ENCODE data around the gene GCSAM.

Gene GCSAM, protein sequence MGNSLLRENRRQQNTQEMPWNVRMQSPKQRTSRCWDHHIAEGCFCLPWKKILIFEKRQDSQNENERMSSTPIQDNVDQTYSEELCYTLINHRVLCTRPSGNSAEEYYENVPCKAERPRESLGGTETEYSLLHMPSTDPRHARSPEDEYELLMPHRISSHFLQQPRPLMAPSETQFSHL

DNA sequence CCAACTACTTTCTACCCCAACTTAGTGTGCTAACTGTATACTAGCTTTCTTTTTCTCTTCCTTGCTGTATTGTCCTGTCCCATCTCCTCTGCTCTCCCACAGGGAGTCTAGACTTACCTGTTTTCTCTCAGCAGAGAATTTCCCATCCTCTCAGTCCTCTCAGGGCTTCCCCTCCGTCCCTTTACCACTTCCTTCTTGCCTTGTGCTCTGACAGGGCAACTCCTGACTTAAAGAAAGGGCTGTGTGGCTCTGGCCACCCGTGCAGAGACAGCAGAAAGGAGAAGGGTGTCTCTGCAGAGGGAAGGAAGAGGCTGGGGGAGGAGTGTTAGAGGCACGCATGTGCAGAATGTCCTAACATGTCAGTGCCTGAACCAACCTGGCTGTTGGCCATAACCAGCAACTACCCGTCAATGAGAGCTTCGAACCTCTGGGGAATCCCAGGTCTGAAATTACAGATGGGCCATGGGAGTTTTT, at the start of gene GCSAM:
Gene GCSAM (minus strand): TSS at position 274 of the 474 bp plus-strand sequence. CDS start 128 bp downstream, at position 146.
- DNase-seq (ENCODE audit: low spot score), result no peak

DNA sequence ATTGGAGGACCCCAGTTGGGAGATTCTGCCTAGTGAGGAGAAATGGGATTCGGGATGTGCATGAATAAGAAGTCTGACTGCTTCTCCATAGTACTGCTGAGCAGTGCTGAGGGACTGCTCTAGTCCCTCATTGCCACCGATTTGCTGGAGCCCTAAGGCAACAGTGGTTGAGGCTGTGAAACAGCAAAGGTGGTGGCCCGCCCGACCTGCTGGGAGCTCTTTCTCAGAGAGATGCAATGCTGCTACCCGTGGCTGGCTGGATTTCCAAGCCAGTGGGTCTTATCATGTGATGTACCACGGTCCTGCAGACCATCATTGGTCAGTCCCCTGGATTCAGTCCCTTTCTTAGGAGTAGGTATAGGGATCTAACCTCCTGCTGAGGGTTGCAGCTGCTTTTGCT, 42.6 kb upstream of the GCSAM start:
- no peak for DNase-seq (ENCODE audit: low spot score)

DNA sequence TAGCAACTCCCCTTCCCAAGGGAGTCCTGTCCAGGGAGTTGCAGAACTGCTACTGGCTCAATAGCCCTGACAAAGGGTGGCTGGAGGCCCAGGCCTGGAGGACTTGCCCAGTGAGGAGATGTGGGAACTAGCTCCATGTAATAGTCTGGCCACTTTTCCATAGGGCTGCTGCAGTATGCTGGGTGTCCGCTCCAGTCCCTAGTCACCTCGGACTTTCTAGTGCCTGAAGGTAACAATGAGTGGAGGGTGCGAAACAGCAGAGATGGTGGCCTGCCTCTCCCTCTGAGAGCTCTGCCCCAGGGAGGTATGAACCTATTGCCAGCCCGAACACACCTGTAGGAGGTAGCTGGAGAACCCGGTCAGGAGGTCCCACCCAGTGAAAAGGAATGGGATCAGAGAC, 42.0 kb upstream of the GCSAM start:
- DNase-seq (ENCODE audit: low spot score), result no peak

DNA sequence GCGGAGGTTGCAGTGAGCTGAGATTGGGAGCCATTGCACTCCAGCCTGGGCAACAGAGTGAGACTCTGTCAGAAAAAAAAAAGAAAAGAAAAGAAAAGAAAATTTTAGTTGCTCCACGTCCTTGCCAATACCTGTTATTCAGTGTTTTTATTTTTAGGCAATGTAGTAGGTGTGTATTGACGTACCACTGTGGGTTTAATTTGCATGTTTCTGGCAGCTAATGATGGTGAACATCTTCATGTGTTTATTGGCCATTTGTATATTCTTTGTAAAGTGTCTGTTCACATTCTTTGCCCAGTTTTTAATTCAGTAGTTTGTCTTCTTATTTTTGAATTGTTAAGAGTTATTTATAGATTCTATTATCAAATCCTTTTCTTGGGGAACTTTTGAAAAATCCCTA, 38.1 kb upstream of the GCSAM start:
- DNase-seq (ENCODE audit: low spot score), result no peak

DNA sequence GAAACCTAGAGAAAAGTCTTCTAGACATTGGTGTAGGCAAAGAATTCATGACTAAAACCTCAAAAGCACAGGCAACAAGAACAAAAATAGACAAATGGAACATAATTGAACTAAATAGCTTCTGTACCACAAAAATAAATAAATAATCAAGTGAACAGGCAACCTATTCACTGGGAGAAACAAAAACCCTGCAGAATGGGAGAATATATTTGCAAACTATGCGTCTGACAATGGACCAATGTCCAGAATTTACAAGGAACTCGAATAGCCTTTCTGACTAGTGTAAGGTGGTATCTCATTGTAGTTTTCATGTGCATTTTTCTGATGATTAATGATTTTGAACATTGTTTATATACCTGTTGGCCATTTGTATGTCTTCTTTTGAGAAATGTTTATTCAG, 37.0 kb upstream of the GCSAM start:
- DNase-seq (ENCODE audit: low spot score), result no peak

DNA sequence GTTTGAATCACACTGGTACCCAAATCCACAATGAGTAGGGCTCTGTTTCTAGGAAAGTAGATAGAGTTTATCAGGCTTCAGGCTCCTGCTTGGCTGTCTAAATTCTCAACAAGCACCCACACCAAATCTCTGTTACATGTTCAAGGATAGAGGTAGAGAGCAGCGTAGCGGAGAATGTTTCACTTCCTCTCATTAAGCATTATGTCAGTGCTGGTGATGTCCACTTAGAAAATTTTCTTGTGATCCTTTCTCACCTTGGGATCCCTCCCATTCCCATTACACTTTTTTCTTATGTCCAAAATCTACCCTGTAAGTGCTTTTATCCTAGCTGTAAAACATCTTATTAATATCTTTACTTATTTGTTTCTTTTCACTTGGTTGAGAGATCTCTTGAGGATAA, 34.7 kb upstream of the GCSAM start:
- DNase-seq (ENCODE audit: low spot score), result no peak

DNA sequence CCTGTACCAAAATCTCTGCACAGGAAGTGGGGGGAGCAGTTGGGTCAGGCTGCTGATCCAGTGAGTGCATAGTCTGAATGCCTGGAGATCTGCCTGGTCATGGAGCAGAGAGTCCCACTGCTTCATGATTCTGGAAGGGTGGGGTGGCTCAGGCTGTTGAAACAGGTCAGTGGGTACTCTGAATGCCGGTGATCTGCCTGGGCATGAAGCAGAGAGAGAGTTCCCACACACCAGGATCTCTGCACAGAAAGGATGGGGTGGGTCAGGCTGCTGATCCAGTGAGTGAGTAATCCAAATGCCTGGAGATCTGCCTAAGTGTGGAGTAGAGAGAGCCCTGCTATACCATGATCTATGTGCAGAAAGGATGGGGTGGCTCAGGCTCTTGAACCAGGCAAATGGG, 16.1 kb upstream of the GCSAM start:
- no peak for DNase-seq (ENCODE audit: low spot score)

DNA sequence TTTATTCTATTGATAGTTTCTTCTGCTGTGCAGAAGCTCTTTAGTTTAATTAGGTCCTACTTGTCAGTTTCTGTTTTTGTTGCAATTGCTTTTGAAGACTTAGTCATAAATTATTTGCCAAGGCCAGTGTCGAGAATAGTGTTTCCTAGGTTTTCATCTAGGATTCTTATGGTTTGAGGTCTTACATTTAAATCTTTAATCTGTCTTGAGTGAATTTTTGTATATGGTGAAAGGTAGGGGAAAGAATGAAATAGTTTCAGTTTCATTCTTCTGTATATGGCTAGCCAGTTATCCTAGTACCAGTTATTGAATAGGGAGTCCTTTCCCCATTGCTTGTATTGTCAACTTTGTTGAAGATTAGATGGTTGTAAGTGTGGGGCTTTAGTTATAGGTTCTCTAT, 10.6 kb upstream of the GCSAM start:
- no peak for DNase-seq (ENCODE audit: low spot score)

DNA sequence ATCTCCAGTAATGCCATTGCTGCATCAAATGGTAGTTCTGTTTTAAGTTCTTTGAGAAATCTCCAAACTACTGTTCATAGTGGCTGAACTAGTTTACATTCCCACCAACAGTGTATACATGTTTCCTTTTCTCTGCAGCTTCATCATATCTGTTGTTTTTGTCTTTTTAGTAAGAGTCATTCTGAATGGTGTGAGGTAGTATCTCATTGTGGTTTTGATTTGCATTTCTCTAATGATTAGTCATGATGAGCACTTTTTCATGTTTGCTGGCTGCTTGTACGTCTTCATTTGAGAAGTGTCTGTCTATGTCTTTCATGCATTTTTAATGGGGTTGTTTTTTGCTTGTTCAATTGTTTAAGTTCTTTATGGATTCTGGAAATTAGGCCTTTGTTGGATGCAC, 10.2 kb upstream of the GCSAM start:
- no peak for DNase-seq (ENCODE audit: low spot score)

DNA sequence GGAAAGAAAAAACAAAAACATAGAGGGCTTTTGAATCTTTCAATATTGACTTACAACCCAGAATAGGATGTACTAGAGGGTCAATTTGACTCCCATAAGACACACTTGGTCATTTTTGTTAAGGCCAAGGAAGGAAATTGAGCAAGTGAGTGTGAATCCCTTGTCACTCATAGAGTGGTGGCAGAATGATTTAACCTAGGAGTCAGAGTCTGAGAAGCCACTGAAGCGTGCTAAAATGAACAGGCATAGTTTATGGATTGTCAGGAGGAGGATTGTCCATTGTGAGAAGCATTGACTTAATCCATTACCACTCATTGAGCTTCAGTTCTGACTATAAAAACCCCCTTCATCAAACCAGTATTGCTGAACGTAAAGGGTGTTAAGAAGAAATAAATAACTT, 8.2 kb upstream of the GCSAM start:
- no peak for DNase-seq (ENCODE audit: low spot score)

DNA sequence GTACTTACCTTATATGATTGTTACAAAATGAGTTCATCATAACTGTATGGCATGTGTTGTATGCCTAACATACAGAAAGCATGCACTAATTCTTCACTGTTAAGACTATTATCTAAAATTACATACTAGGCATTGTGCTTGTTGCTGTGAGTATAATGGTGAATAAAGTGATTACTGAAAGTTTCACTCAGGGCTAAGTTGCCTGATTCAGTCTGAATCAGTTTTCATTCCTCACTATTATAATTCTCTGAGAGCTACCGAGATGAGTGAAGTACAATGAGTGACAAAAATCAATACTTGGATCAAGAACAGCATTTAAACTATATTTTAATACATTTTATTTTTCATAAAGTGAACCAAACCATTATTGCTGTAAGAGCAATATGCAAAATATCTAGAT, 7.5 kb upstream of the GCSAM start:
- no peak for DNase-seq (ENCODE audit: low spot score)

DNA sequence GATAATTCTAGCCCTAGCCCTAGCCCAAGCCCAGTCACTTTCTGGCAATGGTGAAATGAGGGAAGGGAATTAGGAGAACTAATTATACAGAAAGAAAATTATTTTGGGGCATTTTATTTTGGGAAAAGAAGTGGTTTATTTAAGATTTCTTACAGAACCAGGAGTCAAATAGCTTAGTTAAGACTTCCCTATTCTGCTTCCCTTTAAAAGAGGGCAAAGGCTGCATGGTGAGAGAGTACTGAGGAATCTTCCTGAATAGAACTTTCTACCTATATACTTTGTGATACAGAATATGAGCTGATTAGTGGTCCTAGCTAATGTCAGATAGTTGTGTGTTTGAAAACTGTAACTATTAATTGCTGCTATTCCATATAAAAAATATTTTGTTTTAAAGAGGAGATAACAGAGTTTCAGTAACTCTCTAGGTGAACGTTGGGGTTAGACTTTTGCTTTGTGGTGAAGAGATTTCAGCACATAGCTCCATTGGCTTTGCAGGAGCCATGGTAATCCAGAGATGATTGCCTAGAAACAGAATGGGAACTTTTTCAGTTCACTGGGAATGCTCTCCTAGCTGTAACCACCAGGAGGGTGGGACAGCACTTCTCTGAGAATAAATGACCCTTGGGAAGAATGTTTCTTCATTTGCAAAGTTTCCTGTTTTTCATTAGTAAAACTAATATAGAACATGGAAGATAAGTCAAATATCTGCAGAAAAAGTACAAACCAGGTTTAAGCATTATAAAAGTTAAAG, 5.3 kb upstream of the GCSAM start:
- DNase-seq (ENCODE audit: low spot score), result no peak

DNA sequence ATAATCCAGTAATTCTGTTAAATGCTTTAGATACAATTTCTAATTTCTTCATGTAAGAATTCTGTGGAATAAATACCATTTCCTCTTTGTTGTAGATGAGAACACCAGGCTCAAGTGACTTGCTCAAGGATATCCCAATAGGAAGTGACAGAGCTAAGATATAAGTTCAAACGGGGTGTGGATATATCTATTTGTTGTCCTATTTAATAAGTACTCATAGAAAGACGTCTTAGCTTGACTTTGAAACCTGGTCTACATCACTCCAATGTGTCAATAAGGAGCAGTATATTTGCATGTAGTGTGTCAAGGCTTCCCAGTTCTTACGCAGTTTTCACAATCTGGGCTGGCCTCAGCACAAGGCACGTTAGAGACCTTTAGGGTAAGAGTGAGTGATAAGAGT, 4.7 kb upstream of the GCSAM start:
- DNase-seq (ENCODE audit: low spot score), result no peak

DNA sequence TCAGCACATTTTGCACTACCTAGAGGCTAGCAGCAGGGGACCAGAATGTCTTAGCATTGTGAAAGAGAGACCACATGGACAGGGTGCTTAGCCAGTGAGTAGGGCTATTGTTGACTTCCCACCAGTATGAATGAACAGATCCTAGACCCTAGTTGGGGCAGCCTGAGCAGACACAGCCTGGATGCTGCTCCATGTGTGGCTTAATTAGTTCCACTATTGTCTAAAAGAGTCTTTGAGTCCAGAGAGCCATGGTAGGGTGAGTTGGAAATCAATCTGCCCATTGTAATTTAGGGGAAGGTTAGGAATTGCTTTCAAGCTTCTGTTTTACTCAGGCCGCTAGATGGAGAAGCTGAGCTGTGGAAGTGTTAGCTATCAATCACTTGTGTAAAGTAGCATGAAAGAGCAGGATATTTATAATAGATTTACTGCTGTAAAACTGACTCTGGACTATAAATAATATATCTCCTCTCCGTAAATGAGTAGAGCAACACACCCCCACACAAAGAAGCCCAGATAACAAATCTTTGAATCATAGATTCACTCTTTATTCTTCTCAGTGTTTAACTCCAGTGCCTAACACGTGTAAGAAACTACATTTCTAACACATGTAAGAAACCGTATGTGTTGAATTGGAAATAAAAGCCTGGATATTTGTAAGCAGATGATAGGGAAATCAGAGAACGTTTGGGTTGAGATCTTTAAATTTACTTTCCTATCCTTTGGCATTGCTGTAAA, 4.1 kb upstream of the GCSAM start:
- peak; percentile 11 for DNase-seq (ENCODE audit: low spot score)

DNA sequence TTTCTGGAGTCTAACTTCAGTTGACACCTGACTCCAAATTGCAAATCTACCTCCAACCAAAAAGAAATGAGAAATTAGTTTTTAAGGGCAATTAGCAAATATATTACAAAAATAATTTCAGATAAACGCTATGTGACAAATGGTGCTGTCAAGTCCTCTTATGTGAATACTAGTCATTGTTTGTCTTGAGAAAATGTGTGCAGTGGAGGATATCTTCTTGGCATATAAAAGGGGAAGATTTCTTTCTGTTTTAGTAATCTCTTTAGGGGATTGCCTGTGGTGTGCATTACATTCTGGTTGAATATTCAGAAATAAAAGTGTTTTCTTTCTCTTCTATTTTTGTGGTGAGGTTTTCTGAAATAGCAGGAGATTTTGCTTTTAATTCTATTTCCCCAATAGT, 3.0 kb upstream of the GCSAM start:
- no peak for DNase-seq (ENCODE audit: low spot score)

DNA sequence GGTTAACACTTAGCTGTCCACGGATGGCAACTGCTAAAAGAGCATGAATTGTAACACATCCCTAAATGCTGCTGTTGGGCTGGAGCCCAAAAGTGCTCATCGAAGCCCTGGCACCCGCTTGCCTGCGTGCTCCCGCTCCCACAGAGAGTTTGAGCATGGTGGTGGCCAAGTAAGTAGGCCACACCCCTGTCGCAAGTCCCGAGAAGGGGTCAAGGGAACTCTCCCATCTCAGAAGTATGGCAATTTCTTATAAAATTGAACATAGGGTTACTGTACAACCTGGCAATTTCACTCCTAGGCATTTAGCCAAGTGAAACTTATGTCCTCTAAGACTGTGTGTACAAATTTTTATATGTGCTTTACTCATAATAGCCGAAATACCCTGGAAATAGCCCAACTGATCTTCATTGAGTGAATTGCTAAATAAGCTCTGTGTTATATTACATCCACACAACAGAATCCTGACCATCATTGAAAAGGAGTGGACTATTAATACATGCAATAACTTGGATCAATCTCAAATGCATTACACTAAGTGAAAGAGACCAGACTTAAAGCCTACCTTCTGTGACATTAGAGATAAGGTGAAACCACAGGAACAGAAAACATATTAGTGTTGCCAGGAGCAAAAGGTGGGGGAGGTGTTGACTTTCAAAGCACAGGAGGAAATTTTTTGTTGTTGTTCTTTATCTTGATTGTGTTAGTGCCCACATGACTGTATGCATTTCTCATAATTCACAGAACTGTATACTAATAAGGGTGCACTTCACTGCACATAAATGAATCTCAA, 1.5 kb upstream of the GCSAM start:
- DNase-seq (ENCODE audit: low spot score), result no peak

DNA sequence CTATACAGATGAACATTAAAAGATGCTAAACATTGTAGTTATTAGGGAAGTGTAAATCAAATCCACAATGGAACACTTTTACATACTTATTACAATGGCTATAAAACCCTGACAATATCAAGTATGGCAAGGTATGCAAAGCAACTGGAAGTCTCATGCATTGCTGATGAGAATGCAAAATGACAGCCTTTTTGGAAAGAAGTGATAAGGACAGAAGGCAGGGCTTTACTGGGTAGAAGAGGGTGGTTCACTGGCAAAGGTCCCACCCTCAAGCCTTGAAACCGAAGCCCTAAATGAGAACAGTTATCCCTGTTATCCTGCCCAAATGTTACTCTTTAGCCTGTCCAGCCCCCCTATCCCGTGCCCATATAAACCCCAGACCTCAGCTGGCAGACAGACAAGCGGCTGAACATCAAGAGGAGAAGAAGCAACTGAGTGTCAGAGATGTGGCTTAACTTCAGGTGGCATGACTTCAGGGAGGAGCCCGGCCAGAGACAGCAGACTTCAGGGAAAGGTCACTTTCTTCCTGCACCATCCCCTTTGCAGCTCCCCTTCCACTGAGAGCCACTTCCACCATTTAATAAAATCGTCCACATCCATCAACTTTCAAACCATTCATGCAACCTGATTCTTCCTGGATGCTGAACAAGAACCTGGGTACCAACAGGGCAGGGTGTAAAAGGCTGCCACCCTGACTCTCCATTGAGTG, 732 bp upstream of the GCSAM start:
- DNase-seq (ENCODE audit: low spot score), result no peak

DNA sequence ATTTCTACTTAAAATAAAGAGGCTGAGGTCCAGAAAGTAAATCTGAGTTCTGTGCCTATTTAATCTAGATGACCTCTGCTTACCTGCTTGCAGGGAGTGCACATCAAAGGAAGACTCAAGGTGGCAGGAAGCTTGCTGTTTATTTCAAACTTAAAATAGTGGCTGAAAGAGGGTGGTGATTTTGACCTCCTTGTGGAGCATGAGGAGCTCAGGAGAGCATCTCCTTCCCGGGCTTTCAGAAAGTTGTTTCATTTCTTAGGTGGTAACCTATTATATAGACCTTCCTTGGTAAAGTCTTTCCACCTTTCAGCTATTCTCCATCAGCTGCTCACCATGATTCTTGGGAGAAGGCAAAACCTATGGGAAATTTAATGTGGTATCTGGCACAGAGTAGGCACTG, 494 bp downstream of the GCSAM start:
- no peak for DNase-seq (ENCODE audit: low spot score)

DNA sequence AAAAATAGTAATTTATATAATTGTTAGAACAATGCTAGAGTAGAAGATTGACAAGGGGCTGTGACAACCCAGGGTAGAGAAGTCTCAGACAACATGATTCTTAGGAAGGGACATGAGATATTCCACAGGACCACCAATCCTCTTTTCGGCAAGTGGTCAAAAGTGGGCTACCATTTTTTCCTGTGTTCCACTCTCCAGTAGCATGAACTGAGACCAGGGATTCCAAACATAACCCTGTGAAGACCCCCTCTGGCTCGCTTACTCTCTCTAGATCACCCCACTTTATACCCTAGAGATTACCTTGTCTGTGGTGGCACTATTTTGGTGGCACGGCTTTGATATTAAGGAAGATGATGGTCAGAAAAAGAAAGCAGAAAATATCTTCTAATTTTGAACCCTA, 960 bp downstream of the GCSAM start:
- DNase-seq (ENCODE audit: low spot score), result no peak

DNA sequence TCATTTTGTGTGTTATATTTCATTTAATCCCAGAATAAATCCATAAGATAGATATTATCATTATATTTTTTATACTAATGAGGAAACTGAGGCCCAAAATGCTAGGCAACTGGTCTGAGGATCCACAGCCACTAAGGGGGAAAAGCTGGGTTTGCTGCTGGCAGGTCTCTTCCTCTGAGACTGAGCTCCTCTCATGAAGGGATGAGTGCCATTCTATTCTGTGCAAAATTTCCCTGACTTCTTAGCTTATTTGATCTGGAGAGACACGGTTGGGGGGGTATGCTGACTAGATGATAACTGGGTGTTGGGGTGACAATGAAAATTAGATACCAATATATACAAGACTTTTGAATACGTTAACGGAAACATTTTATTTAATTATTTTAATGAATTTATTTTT, 1.9 kb downstream of the GCSAM start:
- DNase-seq (ENCODE audit: low spot score), result no peak

DNA sequence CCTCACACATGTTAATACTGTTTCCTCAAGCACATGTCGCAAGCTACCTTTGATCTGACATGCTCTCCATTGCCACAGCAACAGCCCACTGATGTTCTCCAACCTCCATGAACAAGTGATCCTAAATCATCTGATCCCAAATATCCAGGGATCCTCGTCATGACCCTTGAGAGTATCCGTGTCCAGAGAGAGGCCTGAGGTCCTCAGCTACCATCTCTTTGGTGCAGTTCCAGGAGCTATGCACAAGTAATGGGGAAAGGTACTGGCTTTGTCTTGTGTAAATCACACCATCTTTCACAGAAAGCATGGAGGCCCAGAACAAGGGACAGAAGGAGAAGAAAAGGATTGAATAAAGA, 2.4 kb downstream of the GCSAM start:
- no peak for DNase-seq (ENCODE audit: low spot score)

All from HuH-7.5 (cell line).